H9 (cell line): ENCODE measurements around the gene HAND2. TPM values are rescaled to one million over a fixed set of nuclear protein-coding genes. Genes with fewer than 3 reads are reported as not detected.
A peak's percentile ranks its signal among the peaks of the same experiment; 100 is the strongest.

Experiments
- DNase-seq: peaks from one replicate; pipeline ENCODE4 v3.0.0-alpha.2; 2017
- H2AFZ ChIP-seq: one replicate; pipeline ENCODE4 v1.6.1; 2013; ENCODE audit warnings: mild to moderate bottlenecking, low read length, control low read depth, moderate library complexity
- H2AK5ac ChIP-seq: 2 replicates; pipeline ENCODE4 v1.6.1; 2013; ENCODE audit warnings: low read length, control low read depth, mixed read lengths; ENCODE audit not compliant: insufficient read length
- H2BK120ac ChIP-seq: one replicate; pipeline ENCODE4 v1.6.1; 2013; ENCODE audit warnings: low read depth, mild to moderate bottlenecking, low read length, control low read depth, inconsistent platforms; ENCODE audit not compliant: poor library complexity, severe bottlenecking
- H2BK12ac ChIP-seq: 2 replicates; pipeline ENCODE4 v1.6.1; 2013; ENCODE audit warnings: low read length, control low read depth, mixed read lengths, low read depth; ENCODE audit not compliant: insufficient read length
- H2BK15ac ChIP-seq: 2 replicates; pipeline ENCODE4 v1.6.1; 2013; ENCODE audit warnings: low read depth, low read length, control low read depth
- H2BK20ac ChIP-seq: one replicate; pipeline ENCODE4 v1.6.1; 2013; ENCODE audit warnings: low read depth, mild to moderate bottlenecking, low read length, control low read depth, inconsistent platforms; ENCODE audit not compliant: poor library complexity, severe bottlenecking
- H2BK5ac ChIP-seq: 2 replicates; pipeline ENCODE4 v1.6.1; 2013; ENCODE audit warnings: low read length, control low read depth, mixed read lengths; ENCODE audit not compliant: insufficient read length
- H3K14ac ChIP-seq: 2 replicates; pipeline ENCODE4 v1.6.1; 2013; ENCODE audit warnings: low read length, control low read depth; ENCODE audit not compliant: insufficient read depth
- H3K18ac ChIP-seq: 2 replicates; pipeline ENCODE4 v1.6.1; 2013; ENCODE audit warnings: low read depth, mild to moderate bottlenecking, mixed read lengths, low read length, control low read depth; ENCODE audit not compliant: insufficient read length
- H3K23ac ChIP-seq: 2 replicates; pipeline ENCODE4 v1.6.1; 2013; ENCODE audit warnings: low read length, control low read depth, mixed read lengths, low read depth; ENCODE audit not compliant: insufficient read length
- H3K23me2 ChIP-seq: 2 replicates; pipeline ENCODE4 v1.6.1; 2013; ENCODE audit warnings: low read depth, mild to moderate bottlenecking, mixed read lengths, low read length, control low read depth; ENCODE audit not compliant: insufficient read length, poor library complexity, severe bottlenecking
- H3K27ac ChIP-seq: 2 replicates; pipeline ENCODE4 v1.5.1; 2013; ENCODE audit warnings: low read length, control low read depth, mixed read lengths, low read depth; ENCODE audit not compliant: insufficient read length
- H3K27me3 ChIP-seq: 2 replicates; pipeline ENCODE4 v1.6.1; 2013; ENCODE audit warnings: low read length, control low read depth, inconsistent platforms; ENCODE audit not compliant: insufficient read depth
- H3K4ac ChIP-seq: 2 replicates; pipeline ENCODE4 v1.6.1; 2013; ENCODE audit warnings: low read depth, mild to moderate bottlenecking, control low read depth, inconsistent platforms, low read length, moderate library complexity
- H3K4me1 ChIP-seq: 2 replicates; pipeline ENCODE4 v1.6.1; 2013; ENCODE audit warnings: low read length, control low read depth, inconsistent platforms; ENCODE audit not compliant: insufficient read depth
- H3K4me2 ChIP-seq: 2 replicates; pipeline ENCODE4 v1.6.1; 2013; ENCODE audit warnings: low read length, control low read depth, mixed read lengths; ENCODE audit not compliant: insufficient read length, insufficient read depth
- H3K56ac ChIP-seq: 2 replicates; pipeline ENCODE4 v1.6.1; 2013; ENCODE audit warnings: low read depth, mild to moderate bottlenecking, mixed read lengths, low read length, control low read depth; ENCODE audit not compliant: insufficient read length
- H3K79me1 ChIP-seq: 2 replicates; pipeline ENCODE4 v1.6.1; 2013; ENCODE audit warnings: low read depth, mild to moderate bottlenecking, moderate library complexity, low read length, control low read depth, inconsistent platforms; ENCODE audit not compliant: insufficient read depth, poor library complexity, severe bottlenecking
- H3K79me2 ChIP-seq: 2 replicates; pipeline ENCODE4 v1.6.1; 2013; ENCODE audit warnings: low read length, control low read depth, inconsistent platforms; ENCODE audit not compliant: insufficient read depth
- H3K9ac ChIP-seq: 2 replicates; pipeline ENCODE4 v1.6.1; 2013; ENCODE audit warnings: low read length, control low read depth, mixed read lengths; ENCODE audit not compliant: insufficient read length; ENCODE audit errors: extremely low read depth
- H3K9me3 ChIP-seq: one replicate; pipeline ENCODE4 v1.6.1; 2013; ENCODE audit warnings: low read depth, low read length, inconsistent platforms; ENCODE audit not compliant: control insufficient read depth
- H3T11ph ChIP-seq: one replicate; pipeline ENCODE4 v1.6.1; 2013; ENCODE audit warnings: mild to moderate bottlenecking, low read length, control low read depth, inconsistent platforms
- H4K20me1 ChIP-seq: one replicate; pipeline ENCODE4 v1.6.1; 2013; ENCODE audit not compliant: control insufficient read depth, insufficient read length, insufficient read depth
- H4K5ac ChIP-seq: 2 replicates; pipeline ENCODE4 v1.6.1; 2013; ENCODE audit warnings: low read depth, mild to moderate bottlenecking, mixed read lengths, low read length, control low read depth; ENCODE audit not compliant: insufficient read length
- H4K8ac ChIP-seq: replicated peaks from 2 replicates; pipeline ENCODE4 v1.6.1; 2013; ENCODE audit warnings: low read length, control low read depth, mixed read lengths, low read depth; ENCODE audit not compliant: insufficient read length
- H4K91ac ChIP-seq: 2 replicates; pipeline ENCODE4 v1.6.1; 2013; ENCODE audit warnings: low read depth, mild to moderate bottlenecking, moderate library complexity, mixed read lengths, low read length, control low read depth; ENCODE audit not compliant: insufficient read length
- H3K27ac Mint-ChIP-seq, 3 experiments: 2 replicates in 2 of 3; 3 replicates in 1 of 3; pipeline ENCODE4 v1.8.0; 2020 to 2021; ENCODE audit warnings: mixed read lengths in 3 of 3, mild to moderate bottlenecking in 1 of 3, moderate library complexity in 1 of 3
- H3K27me3 Mint-ChIP-seq: 2 replicates; pipeline ENCODE4 v1.8.0; 2021; ENCODE audit warnings: low read depth, mild to moderate bottlenecking, moderate library complexity, mixed read lengths
- H3K36me3 Mint-ChIP-seq, 3 experiments: 2 replicates in 2 of 3; 3 replicates in 1 of 3; pipeline ENCODE4 v1.8.0; 2020 to 2021; ENCODE audit warnings: low read depth in 3 of 3, mixed read lengths in 3 of 3; ENCODE audit not compliant: insufficient read depth in 1 of 3
- H3K4me1 Mint-ChIP-seq, 2 experiments: 2 replicates each; pipeline ENCODE4 v1.8.0; 2020; ENCODE audit warnings: mixed read lengths in 2 of 2
- H3K4me3 Mint-ChIP-seq, 2 experiments: 2 replicates in 1 of 2; 3 replicates in 1 of 2; pipeline ENCODE4 v1.8.0; 2020 to 2021; ENCODE audit warnings: mild to moderate bottlenecking in 2 of 2, mixed read lengths in 2 of 2, moderate library complexity in 1 of 2
- H3K9me3 Mint-ChIP-seq, 2 experiments: 2 replicates in 1 of 2; 3 replicates in 1 of 2; pipeline ENCODE4 v1.8.0; 2020; ENCODE audit warnings: mild to moderate bottlenecking in 2 of 2, mixed read lengths in 2 of 2, moderate library complexity in 1 of 2
- CTCF ChIP-seq: fragments of 200-600 bp; sonication (generic); conservative IDR thresholded peaks from 3 replicates; pipeline ENCODE4 v1.8.0; 2021; ENCODE audit warnings: antibody characterized with exemption, mild to moderate bottlenecking
- WGBS: extraction: QIAGEN DNeasy Blood & Tissue Kit; methylation state at CpG from one replicate; pipeline ENCODE4 v1.1.7; 2013; ENCODE audit warnings: missing lambda C conversion rate, low lambda C conversion rate, mixed read lengths; ENCODE audit not compliant: insufficient read length; ENCODE audit errors: extremely low coverage; 5-methylcytosine and 5-hydroxymethylcytosine counted together
- total RNA-seq: library from RNA; stranded (reverse); gene quantifications from 2 replicates; pipeline ENCODE4 v1.2.1, GENCODE V29; 2021

The HAND2 gene
- total RNA-seq, 1 experiment from 2014 or later, result not detected

DNA sequence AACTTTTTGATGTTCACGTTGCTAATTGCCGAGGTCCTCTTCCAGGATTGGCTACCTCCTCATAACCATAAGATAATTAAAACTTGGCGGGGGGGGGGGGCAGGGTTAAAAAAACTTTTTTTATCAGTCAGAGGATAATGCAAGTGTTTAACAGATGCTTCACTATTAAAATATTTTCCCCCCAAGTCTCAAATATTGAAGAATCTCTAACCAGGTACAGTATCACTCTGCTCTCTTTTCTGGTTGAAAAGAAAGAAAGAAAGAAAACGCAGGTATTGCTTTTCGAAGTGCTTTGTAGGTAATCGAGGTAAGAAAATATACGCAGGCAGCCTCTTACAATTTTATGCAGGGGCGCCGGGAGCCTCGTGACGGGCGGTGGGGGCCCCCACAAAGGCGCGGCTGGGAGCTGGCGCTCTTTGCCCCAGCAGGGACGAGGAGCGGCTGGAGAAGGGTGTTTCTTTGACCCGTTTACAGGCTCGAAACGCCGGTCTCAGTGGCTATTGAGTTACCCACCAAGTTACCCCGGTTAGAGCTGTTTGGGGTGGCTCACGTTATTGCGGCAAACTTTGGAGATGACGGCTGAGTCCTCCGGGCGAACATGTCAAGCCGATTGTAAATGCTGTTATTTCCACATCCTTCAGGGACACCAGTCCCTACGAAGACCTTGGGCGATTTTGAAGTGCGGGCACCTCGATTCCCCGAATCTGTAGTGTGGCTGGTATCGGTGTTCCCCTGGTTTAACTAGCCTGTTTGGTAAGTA lies 477 bp upstream of the HAND2 start:
- H2AK5ac ChIP-seq, result no peak overlapping the region
- H3K9ac ChIP-seq, result no peak overlapping the region
- H3T11ph ChIP-seq, result no peak overlapping the region
- no peak overlapping the region for H4K91ac ChIP-seq
- no peak for DNase-seq
- no peaks in the 10 kb centered on the region; a peak in 1 of 7 replicates for H3K36me3 Mint-ChIP-seq
- peak overlapping the region in 1 of 2 experiments; percentile 89; a peak in 3 of 5 replicates for H3K4me3 Mint-ChIP-seq
- no peak overlapping the region for H4K5ac ChIP-seq
- no peak overlapping the region for H3K14ac ChIP-seq
- no peak overlapping the region for H2BK5ac ChIP-seq
- no peak overlapping the region for H4K8ac ChIP-seq
- TF ChIP-seq CTCF, result no peak
- no peak overlapping the region for H3K27ac ChIP-seq
- no peak overlapping the region for H3K27ac Mint-ChIP-seq
- peaks cover 0 to 17% of the 10 kb centered on the region in 2 experiments; a peak in 3 of 5 replicates for H3K9me3 Mint-ChIP-seq
- no peaks in the 10 kb centered on the region for H3K4me1 ChIP-seq
- H3K23me2 ChIP-seq, result peaks cover 4% of the 10 kb centered on the region
- peaks cover 95% of the 10 kb centered on the region for H3K27me3 ChIP-seq
- H2AFZ ChIP-seq, result no peak overlapping the region
- no peak overlapping the region for H2BK12ac ChIP-seq
- H4K20me1 ChIP-seq, result no peaks in the 10 kb centered on the region
- no peak overlapping the region for H3K56ac ChIP-seq
- no peak overlapping the region for H3K23ac ChIP-seq
- no peak overlapping the region for H2BK20ac ChIP-seq
- no peak overlapping the region for H3K18ac ChIP-seq
- H3K4me1 Mint-ChIP-seq, result peaks cover 20 to 39% of the 10 kb centered on the region in 2 experiments
- peaks cover 97% of the 10 kb centered on the region for H3K27me3 Mint-ChIP-seq
- no peaks in the 10 kb centered on the region for H3K79me1 ChIP-seq
- H3K79me2 ChIP-seq, result no peaks in the 10 kb centered on the region
- no CpG with 5 or more reads among the region's 34 CpGs for WGBS
- no peak overlapping the region for H3K4ac ChIP-seq
- no peaks in the 10 kb centered on the region for H3K9me3 ChIP-seq
- H2BK15ac ChIP-seq, result no peak overlapping the region
- H2BK120ac ChIP-seq, result no peak overlapping the region
- peak overlapping the region; percentile 55 for H3K4me2 ChIP-seq
